GM12891 (cell line): ENCODE data around the gene AMN1.
"Not testable (repeated sequence)": the region's sequence is repeated elsewhere in the genome, so short reads cannot be mapped to it uniquely, and the experiment has no call there.

ENCODE experiments used
- POLR2A ChIP-seq: IDR thresholded peaks from 2 replicates; pipeline ENCODE4 v1.6.1; 2011; ENCODE audit warnings: low read depth, low read length, control low read depth
- TAF1 ChIP-seq: IDR thresholded peaks from 2 replicates; pipeline ENCODE4 v1.6.1; 2011; ENCODE audit warnings: low read depth, low read length, control low read depth

DNA sequence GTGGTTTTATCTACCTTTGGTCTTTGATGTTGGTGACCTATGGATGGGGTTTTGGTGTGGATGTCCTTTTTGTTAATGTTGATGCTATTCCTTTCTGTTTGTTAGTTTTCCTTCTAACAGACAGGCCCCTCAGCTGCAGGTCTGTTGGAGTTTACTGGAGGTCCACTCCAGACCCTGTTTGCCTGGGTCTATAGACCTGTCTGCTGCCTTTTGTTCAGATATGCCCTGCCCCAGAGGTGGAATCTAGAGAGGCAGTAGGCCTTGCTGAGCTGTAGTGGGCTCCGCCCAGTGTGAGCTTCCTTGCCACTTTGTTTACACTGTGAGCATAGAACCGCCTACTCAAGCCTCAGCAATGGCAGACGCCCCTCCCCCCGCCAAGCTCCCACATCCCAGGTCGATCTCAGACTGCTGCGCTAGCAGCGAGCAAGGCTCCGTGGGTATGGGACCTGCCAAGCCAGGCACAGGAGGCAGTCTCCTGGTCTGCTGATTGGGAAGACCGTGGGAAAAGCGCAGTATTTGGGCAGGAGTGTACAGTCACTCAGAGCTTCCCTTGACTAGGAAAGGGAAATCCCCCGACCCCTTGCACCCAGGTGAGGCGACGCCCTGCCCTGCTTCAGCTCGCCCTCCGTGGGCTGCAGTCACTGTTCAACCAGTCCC lies 10.2 kb downstream of the AMN1 start:
- not testable (repeated sequence) for TF ChIP-seq TAF1, POLR2A
